Esophagus squamous epithelium (tissue), 4 donors: ENCODE results near the gene KLRB1.

Experiments used
- POLR2A ChIP-seq, 4 donors: fragments of 450-650 bp; IDR thresholded peaks; one replicate each; pipeline ENCODE4 v1.6.1; 2017; ENCODE audit warnings: antibody characterized with exemption in 4 of 4, mild to moderate bottlenecking in 4 of 4, moderate library complexity in 3 of 4
- TF ChIP-seq, protein P1 (sequence below), 6 experiments: fragments of 450-650 bp in 4 of 6; fragments of 200-600 bp in 2 of 6; sonication (generic) in 2 of 6; IDR thresholded peaks; one replicate each; pipeline ENCODE4 v1.5.1; 2016 to 2019; ENCODE audit warnings: antibody characterized with exemption in 6 of 6, mild to moderate bottlenecking in 4 of 6, moderate library complexity in 4 of 6

DNA sequence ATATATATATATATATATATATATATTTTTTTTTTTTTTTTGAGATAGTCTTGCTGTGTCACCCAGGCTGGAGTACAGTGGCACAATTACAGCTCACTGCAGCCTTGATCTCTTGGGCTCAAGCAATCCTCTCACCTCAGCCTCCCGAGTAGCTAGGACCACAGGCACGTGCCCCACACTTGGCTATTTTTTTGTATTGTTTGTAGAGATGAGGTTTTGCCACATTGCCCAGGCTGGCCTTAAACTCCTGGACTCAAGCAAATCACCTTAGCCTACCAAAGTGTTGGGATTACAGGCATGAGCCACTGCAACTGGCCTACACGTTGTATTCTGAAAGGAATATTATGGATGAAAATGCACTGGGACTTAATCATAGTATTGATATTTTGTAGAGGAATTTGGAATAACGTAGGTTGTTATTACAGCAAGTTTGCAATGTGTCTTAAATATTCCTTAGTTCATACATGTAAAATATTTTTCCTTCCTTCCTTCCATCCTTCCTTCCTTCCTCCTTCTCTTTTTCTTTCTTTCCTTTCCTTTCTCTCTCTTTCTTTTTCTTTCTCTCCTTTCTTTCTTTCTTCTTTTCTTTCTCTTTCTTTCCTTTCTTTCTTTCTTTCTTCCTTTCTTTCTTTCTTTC is 862 bp downstream of the KLRB1 start:
- TF ChIP-seq, protein P1, sequence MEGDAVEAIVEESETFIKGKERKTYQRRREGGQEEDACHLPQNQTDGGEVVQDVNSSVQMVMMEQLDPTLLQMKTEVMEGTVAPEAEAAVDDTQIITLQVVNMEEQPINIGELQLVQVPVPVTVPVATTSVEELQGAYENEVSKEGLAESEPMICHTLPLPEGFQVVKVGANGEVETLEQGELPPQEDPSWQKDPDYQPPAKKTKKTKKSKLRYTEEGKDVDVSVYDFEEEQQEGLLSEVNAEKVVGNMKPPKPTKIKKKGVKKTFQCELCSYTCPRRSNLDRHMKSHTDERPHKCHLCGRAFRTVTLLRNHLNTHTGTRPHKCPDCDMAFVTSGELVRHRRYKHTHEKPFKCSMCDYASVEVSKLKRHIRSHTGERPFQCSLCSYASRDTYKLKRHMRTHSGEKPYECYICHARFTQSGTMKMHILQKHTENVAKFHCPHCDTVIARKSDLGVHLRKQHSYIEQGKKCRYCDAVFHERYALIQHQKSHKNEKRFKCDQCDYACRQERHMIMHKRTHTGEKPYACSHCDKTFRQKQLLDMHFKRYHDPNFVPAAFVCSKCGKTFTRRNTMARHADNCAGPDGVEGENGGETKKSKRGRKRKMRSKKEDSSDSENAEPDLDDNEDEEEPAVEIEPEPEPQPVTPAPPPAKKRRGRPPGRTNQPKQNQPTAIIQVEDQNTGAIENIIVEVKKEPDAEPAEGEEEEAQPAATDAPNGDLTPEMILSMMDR (IDR thresholded peaks at IDR 0.05) = no peak
- no peak for TF ChIP-seq POLR2A (IDR thresholded peaks at IDR 0.05)
